H9 (cell line): Measurements from ENCODE around the gene PLK3. TPM values are rescaled to one million over a fixed set of nuclear protein-coding genes. Genes with fewer than 3 reads are reported as not detected.

Source experiments
- DNase-seq: peaks from one replicate; pipeline ENCODE4 v3.0.0-alpha.2; 2017
- H2AFZ ChIP-seq: one replicate; pipeline ENCODE4 v1.6.1; 2013; ENCODE audit warnings: mild to moderate bottlenecking, low read length, control low read depth, moderate library complexity
- H2AK5ac ChIP-seq: 2 replicates; pipeline ENCODE4 v1.6.1; 2013; ENCODE audit warnings: low read length, control low read depth, mixed read lengths; ENCODE audit not compliant: insufficient read length
- H2BK120ac ChIP-seq: one replicate; pipeline ENCODE4 v1.6.1; 2013; ENCODE audit warnings: low read depth, mild to moderate bottlenecking, low read length, control low read depth, inconsistent platforms; ENCODE audit not compliant: poor library complexity, severe bottlenecking
- H2BK12ac ChIP-seq: 2 replicates; pipeline ENCODE4 v1.6.1; 2013; ENCODE audit warnings: low read length, control low read depth, mixed read lengths, low read depth; ENCODE audit not compliant: insufficient read length
- H2BK15ac ChIP-seq: 2 replicates; pipeline ENCODE4 v1.6.1; 2013; ENCODE audit warnings: low read depth, low read length, control low read depth
- H2BK20ac ChIP-seq: one replicate; pipeline ENCODE4 v1.6.1; 2013; ENCODE audit warnings: low read depth, mild to moderate bottlenecking, low read length, control low read depth, inconsistent platforms; ENCODE audit not compliant: poor library complexity, severe bottlenecking
- H2BK5ac ChIP-seq: 2 replicates; pipeline ENCODE4 v1.6.1; 2013; ENCODE audit warnings: low read length, control low read depth, mixed read lengths; ENCODE audit not compliant: insufficient read length
- H3K14ac ChIP-seq: 2 replicates; pipeline ENCODE4 v1.6.1; 2013; ENCODE audit warnings: low read length, control low read depth; ENCODE audit not compliant: insufficient read depth
- H3K18ac ChIP-seq: 2 replicates; pipeline ENCODE4 v1.6.1; 2013; ENCODE audit warnings: low read depth, mild to moderate bottlenecking, mixed read lengths, low read length, control low read depth; ENCODE audit not compliant: insufficient read length
- H3K23ac ChIP-seq: 2 replicates; pipeline ENCODE4 v1.6.1; 2013; ENCODE audit warnings: low read length, control low read depth, mixed read lengths, low read depth; ENCODE audit not compliant: insufficient read length
- H3K23me2 ChIP-seq: 2 replicates; pipeline ENCODE4 v1.6.1; 2013; ENCODE audit warnings: low read depth, mild to moderate bottlenecking, mixed read lengths, low read length, control low read depth; ENCODE audit not compliant: insufficient read length, poor library complexity, severe bottlenecking
- H3K27ac ChIP-seq: 2 replicates; pipeline ENCODE4 v1.5.1; 2013; ENCODE audit warnings: low read length, control low read depth, mixed read lengths, low read depth; ENCODE audit not compliant: insufficient read length
- H3K27me3 ChIP-seq: 2 replicates; pipeline ENCODE4 v1.6.1; 2013; ENCODE audit warnings: low read length, control low read depth, inconsistent platforms; ENCODE audit not compliant: insufficient read depth
- H3K4ac ChIP-seq: 2 replicates; pipeline ENCODE4 v1.6.1; 2013; ENCODE audit warnings: low read depth, mild to moderate bottlenecking, control low read depth, inconsistent platforms, low read length, moderate library complexity
- H3K4me1 ChIP-seq: 2 replicates; pipeline ENCODE4 v1.6.1; 2013; ENCODE audit warnings: low read length, control low read depth, inconsistent platforms; ENCODE audit not compliant: insufficient read depth
- H3K4me2 ChIP-seq: 2 replicates; pipeline ENCODE4 v1.6.1; 2013; ENCODE audit warnings: low read length, control low read depth, mixed read lengths; ENCODE audit not compliant: insufficient read length, insufficient read depth
- H3K56ac ChIP-seq: 2 replicates; pipeline ENCODE4 v1.6.1; 2013; ENCODE audit warnings: low read depth, mild to moderate bottlenecking, mixed read lengths, low read length, control low read depth; ENCODE audit not compliant: insufficient read length
- H3K79me1 ChIP-seq: 2 replicates; pipeline ENCODE4 v1.6.1; 2013; ENCODE audit warnings: low read depth, mild to moderate bottlenecking, moderate library complexity, low read length, control low read depth, inconsistent platforms; ENCODE audit not compliant: insufficient read depth, poor library complexity, severe bottlenecking
- H3K79me2 ChIP-seq: 2 replicates; pipeline ENCODE4 v1.6.1; 2013; ENCODE audit warnings: low read length, control low read depth, inconsistent platforms; ENCODE audit not compliant: insufficient read depth
- H3K9ac ChIP-seq: 2 replicates; pipeline ENCODE4 v1.6.1; 2013; ENCODE audit warnings: low read length, control low read depth, mixed read lengths; ENCODE audit not compliant: insufficient read length; ENCODE audit errors: extremely low read depth
- H3K9me3 ChIP-seq: one replicate; pipeline ENCODE4 v1.6.1; 2013; ENCODE audit warnings: low read depth, low read length, inconsistent platforms; ENCODE audit not compliant: control insufficient read depth
- H3T11ph ChIP-seq: one replicate; pipeline ENCODE4 v1.6.1; 2013; ENCODE audit warnings: mild to moderate bottlenecking, low read length, control low read depth, inconsistent platforms
- H4K20me1 ChIP-seq: one replicate; pipeline ENCODE4 v1.6.1; 2013; ENCODE audit not compliant: control insufficient read depth, insufficient read length, insufficient read depth
- H4K5ac ChIP-seq: 2 replicates; pipeline ENCODE4 v1.6.1; 2013; ENCODE audit warnings: low read depth, mild to moderate bottlenecking, mixed read lengths, low read length, control low read depth; ENCODE audit not compliant: insufficient read length
- H4K8ac ChIP-seq: replicated peaks from 2 replicates; pipeline ENCODE4 v1.6.1; 2013; ENCODE audit warnings: low read length, control low read depth, mixed read lengths, low read depth; ENCODE audit not compliant: insufficient read length
- H4K91ac ChIP-seq: 2 replicates; pipeline ENCODE4 v1.6.1; 2013; ENCODE audit warnings: low read depth, mild to moderate bottlenecking, moderate library complexity, mixed read lengths, low read length, control low read depth; ENCODE audit not compliant: insufficient read length
- H3K27ac Mint-ChIP-seq, 3 experiments: 2 replicates in 2 of 3; 3 replicates in 1 of 3; pipeline ENCODE4 v1.8.0; 2020 to 2021; ENCODE audit warnings: mixed read lengths in 3 of 3, mild to moderate bottlenecking in 1 of 3, moderate library complexity in 1 of 3
- H3K27me3 Mint-ChIP-seq: 2 replicates; pipeline ENCODE4 v1.8.0; 2021; ENCODE audit warnings: low read depth, mild to moderate bottlenecking, moderate library complexity, mixed read lengths
- H3K36me3 Mint-ChIP-seq, 3 experiments: 2 replicates in 2 of 3; 3 replicates in 1 of 3; pipeline ENCODE4 v1.8.0; 2020 to 2021; ENCODE audit warnings: low read depth in 3 of 3, mixed read lengths in 3 of 3; ENCODE audit not compliant: insufficient read depth in 1 of 3
- H3K4me1 Mint-ChIP-seq, 2 experiments: 2 replicates each; pipeline ENCODE4 v1.8.0; 2020; ENCODE audit warnings: mixed read lengths in 2 of 2
- H3K4me3 Mint-ChIP-seq, 2 experiments: 2 replicates in 1 of 2; 3 replicates in 1 of 2; pipeline ENCODE4 v1.8.0; 2020 to 2021; ENCODE audit warnings: mild to moderate bottlenecking in 2 of 2, mixed read lengths in 2 of 2, moderate library complexity in 1 of 2
- H3K9me3 Mint-ChIP-seq, 2 experiments: 2 replicates in 1 of 2; 3 replicates in 1 of 2; pipeline ENCODE4 v1.8.0; 2020; ENCODE audit warnings: mild to moderate bottlenecking in 2 of 2, mixed read lengths in 2 of 2, moderate library complexity in 1 of 2
- WGBS: extraction: QIAGEN DNeasy Blood & Tissue Kit; methylation state at CpG from one replicate; pipeline ENCODE4 v1.1.7; 2013; ENCODE audit warnings: missing lambda C conversion rate, low lambda C conversion rate, mixed read lengths; ENCODE audit not compliant: insufficient read length; ENCODE audit errors: extremely low coverage; 5-methylcytosine and 5-hydroxymethylcytosine counted together
- total RNA-seq: library from RNA; stranded (reverse); gene quantifications from 2 replicates; pipeline ENCODE4 v1.2.1, GENCODE V29; 2021
- TF ChIP-seq, protein P1 (sequence below): fragments of 200-600 bp; sonication (generic); conservative IDR thresholded peaks from 3 replicates; pipeline ENCODE4 v1.8.0; 2021; ENCODE audit warnings: antibody characterized with exemption, mild to moderate bottlenecking

PLK3 gene
- total RNA-seq, 1 experiment from 2014 or later: 14.7 TPM

DNA sequence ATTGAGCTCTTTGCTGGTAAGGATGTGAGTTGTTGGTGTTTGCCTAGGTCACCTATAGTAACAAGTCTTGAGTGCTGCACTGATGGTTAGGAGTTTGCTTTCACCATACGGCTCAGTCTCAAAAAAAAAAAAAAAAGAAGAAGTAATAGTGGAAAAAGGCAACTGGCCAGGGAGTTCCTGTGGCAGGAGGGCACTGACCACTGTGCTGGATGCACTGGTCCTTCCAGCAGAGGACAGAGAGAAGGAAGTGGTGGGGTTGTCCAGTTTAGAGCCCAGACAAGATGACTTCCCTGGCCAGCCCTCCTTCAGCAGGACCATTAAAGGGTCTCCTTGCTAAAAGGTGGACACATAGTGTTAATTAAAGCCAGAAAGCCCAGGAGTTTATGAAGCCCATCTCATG is 54.8 kb downstream of the PLK3 start:
- no peak overlapping the region for H2BK5ac ChIP-seq
- H3K79me2 ChIP-seq: no peaks in the 10 kb centered on the region
- H2BK20ac ChIP-seq: no peak overlapping the region
- H3K9me3 ChIP-seq: no peaks in the 10 kb centered on the region
- Mint-ChIP-seq H3K27ac (no peak overlapping the region), H3K4me3 (no peak overlapping the region), H3K4me1 (peaks cover 2 to 4% of the 10 kb centered on the region in 2 experiments; a peak in 3 of 4 replicates), H3K27me3 (no peaks in the 10 kb centered on the region; the same call in 1 of the 2 replicates), H3K36me3 (peaks cover 0 to 13% (median 5%) of the 10 kb centered on the region in 3 experiments; a peak in 4 of 7 replicates), H3K9me3 (no peaks in the 10 kb centered on the region; a peak in 1 of 5 replicates)
- H3K27ac ChIP-seq: no peak overlapping the region
- H4K5ac ChIP-seq: no peak overlapping the region
- H3K4me2 ChIP-seq: no peak overlapping the region
- no peak overlapping the region for H3K18ac ChIP-seq
- H2BK15ac ChIP-seq: no peak overlapping the region
- H4K91ac ChIP-seq: no peak overlapping the region
- H3K23ac ChIP-seq: no peak overlapping the region
- no peak overlapping the region for H2AFZ ChIP-seq
- TF ChIP-seq, protein P1, sequence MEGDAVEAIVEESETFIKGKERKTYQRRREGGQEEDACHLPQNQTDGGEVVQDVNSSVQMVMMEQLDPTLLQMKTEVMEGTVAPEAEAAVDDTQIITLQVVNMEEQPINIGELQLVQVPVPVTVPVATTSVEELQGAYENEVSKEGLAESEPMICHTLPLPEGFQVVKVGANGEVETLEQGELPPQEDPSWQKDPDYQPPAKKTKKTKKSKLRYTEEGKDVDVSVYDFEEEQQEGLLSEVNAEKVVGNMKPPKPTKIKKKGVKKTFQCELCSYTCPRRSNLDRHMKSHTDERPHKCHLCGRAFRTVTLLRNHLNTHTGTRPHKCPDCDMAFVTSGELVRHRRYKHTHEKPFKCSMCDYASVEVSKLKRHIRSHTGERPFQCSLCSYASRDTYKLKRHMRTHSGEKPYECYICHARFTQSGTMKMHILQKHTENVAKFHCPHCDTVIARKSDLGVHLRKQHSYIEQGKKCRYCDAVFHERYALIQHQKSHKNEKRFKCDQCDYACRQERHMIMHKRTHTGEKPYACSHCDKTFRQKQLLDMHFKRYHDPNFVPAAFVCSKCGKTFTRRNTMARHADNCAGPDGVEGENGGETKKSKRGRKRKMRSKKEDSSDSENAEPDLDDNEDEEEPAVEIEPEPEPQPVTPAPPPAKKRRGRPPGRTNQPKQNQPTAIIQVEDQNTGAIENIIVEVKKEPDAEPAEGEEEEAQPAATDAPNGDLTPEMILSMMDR: no peak
- H3K56ac ChIP-seq: no peak overlapping the region
- H3K14ac ChIP-seq: no peak overlapping the region
- no peak overlapping the region for H4K8ac ChIP-seq
- H2BK120ac ChIP-seq: no peak overlapping the region
- H3K27me3 ChIP-seq: no peaks in the 10 kb centered on the region
- DNase-seq: no peak
- H3K4ac ChIP-seq: no peak overlapping the region
- no peaks in the 10 kb centered on the region for H3K23me2 ChIP-seq
- no peak overlapping the region for H3K9ac ChIP-seq
- H4K20me1 ChIP-seq: no peaks in the 10 kb centered on the region
- no peaks in the 10 kb centered on the region for H3K4me1 ChIP-seq
- no CpG with 5 or more reads among the region's 1 CpG for whole genome bisulfite sequencing
- H2AK5ac ChIP-seq: no peak overlapping the region
- no peak overlapping the region for H3T11ph ChIP-seq
- no peak overlapping the region for H2BK12ac ChIP-seq
- no peaks in the 10 kb centered on the region for H3K79me1 ChIP-seq

Other genes with a start within 250 kb of the PLK3 start
- gene TMEM53, start 125.9 kb upstream of the PLK3 start, total RNA-seq: 6.2 and 7.2 TPM in 2 replicates
- gene ARMH1, start 125.7 kb upstream of the PLK3 start, total RNA-seq: 0.68 and 1.0 TPM in 2 replicates
- gene RNU5D-1, start 69.2 kb upstream of the PLK3 start, total RNA-seq: not detected in 2 replicates
- gene KIF2C, start 60.5 kb upstream of the PLK3 start, total RNA-seq: 71.6 and 73.1 TPM in 2 replicates
- gene RPS8, start 24.8 kb upstream of the PLK3 start, total RNA-seq: 2,591 and 2,595 TPM in 2 replicates
- 1.1 and 1.3 TPM in 2 replicates for gene BEST4, start 12.2 kb upstream of the PLK3 start, total RNA-seq
- gene DYNLT4, start 7.0 kb downstream of the PLK3 start, total RNA-seq: not detected in 2 replicates
- gene BTBD19, start 8.1 kb downstream of the PLK3 start, total RNA-seq: 1.4 and 1.9 TPM in 2 replicates
- gene PTCH2, start 42.9 kb downstream of the PLK3 start, total RNA-seq: 0.79 and 0.83 TPM in 2 replicates
- 34.9 and 35.4 TPM in 2 replicates for gene EIF2B3, start 186.2 kb downstream of the PLK3 start, total RNA-seq
- 36.0 and 37.5 TPM in 2 replicates for gene HECTD3, start 210.9 kb downstream of the PLK3 start, total RNA-seq
- gene UROD, start 211.9 kb downstream of the PLK3 start, total RNA-seq: 90.4 and 92.2 TPM in 2 replicates